HG03354 (cell line): ENCODE measurements around the gene RPH3AL.
"Not testable (repeated sequence)": the region's sequence is repeated elsewhere in the genome, so short reads cannot be mapped to it uniquely, and the experiment has no call there.

ENCODE experiments used
- ATAC-seq: cut with Tn5 transposase; IDR thresholded peaks from one replicate; pipeline ENCODE4 v1.9.1; 2021; ENCODE audit warnings: mild to moderate bottlenecking; ENCODE audit not compliant: unreplicated experiment, poor library complexity, severe bottlenecking

Gene RPH3AL

GRCh38 chr17:234163-234993, 118.2 kb downstream of the RPH3AL start:
- not testable (repeated sequence) for ATAC-seq

GRCh38 chr17:233473-233941, 119.1 kb downstream of the RPH3AL start:
- no peak for ATAC-seq

GRCh38 chr17:231966-232807, 120.4 kb downstream of the RPH3AL start:
- no peak for ATAC-seq

- ATAC-seq: no peak
Measured at GRCh38 chr17:231191-231965, 121.2 kb downstream of the RPH3AL start.

- ATAC-seq: no peak
Measured at GRCh38 chr17:230395-230770, 122.2 kb downstream of the RPH3AL start.

- ATAC-seq: no peak
Measured at GRCh38 chr17:229709-230394, 122.8 kb downstream of the RPH3AL start.

- ATAC-seq: no peak
Measured at GRCh38 chr17:228951-229708, 123.5 kb downstream of the RPH3AL start.

GRCh38 chr17:227946-228615, 124.5 kb downstream of the RPH3AL start:
- no peak for ATAC-seq

- ATAC-seq: no peak
Measured at GRCh38 chr17:227078-227945, 125.3 kb downstream of the RPH3AL start.

GRCh38 chr17:226108-227077, 126.2 kb downstream of the RPH3AL start:
- no peak for ATAC-seq

GRCh38 chr17:225551-225950, 127.1 kb downstream of the RPH3AL start:
- ATAC-seq: no peak

- not testable (repeated sequence) for ATAC-seq
Measured at GRCh38 chr17:224576-224975, 128.0 kb downstream of the RPH3AL start.

GRCh38 chr17:223723-224471, 128.7 kb downstream of the RPH3AL start:
- no peak for ATAC-seq

- no peak for ATAC-seq
Measured at GRCh38 chr17:222172-222571, 130.4 kb downstream of the RPH3AL start.

GRCh38 chr17:219696-220095, 132.9 kb downstream of the RPH3AL start:
- no peak for ATAC-seq
